Measurements from ENCODE around the gene IPPK.

The IPPK gene

GRCh38 chr9:92686954-92687353 is 17.0 kb upstream of the IPPK start:
- no peak for DNase-seq (ENCODE audit: low read depth)

DNA sequence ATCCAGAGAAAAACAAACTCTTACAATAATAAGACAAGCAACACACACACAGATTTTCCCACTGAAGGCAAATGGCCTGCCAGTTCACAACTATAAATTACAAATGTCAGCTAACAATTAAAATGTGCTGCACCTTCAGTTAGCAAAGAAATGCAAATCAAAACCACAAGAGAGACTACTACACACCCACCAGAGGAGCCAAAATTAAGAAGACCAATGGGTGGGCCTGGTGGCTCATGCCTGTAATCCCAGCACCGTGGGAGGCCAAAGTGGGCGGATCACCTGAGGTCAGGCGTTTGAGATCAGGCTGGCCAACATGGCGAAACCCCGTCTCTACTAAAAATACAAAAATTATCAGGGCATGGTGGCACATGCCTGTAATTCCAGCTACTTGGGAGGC is 15.1 kb upstream of the IPPK start:
- no peak for DNase-seq (ENCODE audit: low read depth)

- DNase-seq (ENCODE audit: low read depth) = no peak
Measured at GRCh38 chr9:92682269-92682668, 12.3 kb upstream of the IPPK start.

GRCh38 chr9:92680166-92681119 is 10.5 kb upstream of the IPPK start:
- DNase-seq (ENCODE audit: low read depth) = no peak

DNA sequence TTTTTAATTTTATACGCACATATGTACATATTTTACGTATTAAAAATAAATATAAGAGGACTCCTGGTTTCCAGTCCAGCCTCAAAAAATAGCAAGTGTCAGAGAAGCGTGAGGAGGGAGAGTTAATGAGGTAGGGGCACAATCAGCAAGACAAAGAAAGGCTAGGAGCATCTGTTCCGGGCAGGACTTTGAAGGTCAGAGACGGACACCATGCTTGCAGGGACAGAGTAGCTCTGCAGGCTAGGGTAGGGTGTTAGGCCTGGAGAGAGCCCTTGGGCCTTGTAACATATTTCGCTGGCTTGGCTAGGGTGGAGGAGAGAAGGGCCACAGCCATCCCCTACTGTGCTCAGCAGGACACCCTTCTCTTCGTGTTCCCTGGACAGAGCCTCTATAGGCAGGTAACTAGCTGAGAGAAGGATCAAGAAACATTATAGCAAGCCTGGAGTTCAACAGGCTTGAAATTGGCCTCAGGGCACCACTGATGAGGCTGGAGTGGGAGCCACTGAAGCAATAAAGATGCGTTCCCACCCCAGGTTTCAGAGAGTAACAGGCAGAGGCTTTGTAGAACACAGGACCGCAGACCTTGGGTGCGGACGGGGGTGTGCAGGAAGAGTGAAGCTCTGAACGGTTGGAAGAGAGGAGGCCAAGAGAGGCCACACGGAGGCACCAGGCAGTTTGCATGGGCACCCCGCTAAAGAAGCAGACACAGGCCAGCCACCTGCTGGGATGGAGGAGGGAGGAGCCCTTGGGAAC is 9.7 kb upstream of the IPPK start:
- DNase-seq (ENCODE audit: low read depth) = no peak

DNA sequence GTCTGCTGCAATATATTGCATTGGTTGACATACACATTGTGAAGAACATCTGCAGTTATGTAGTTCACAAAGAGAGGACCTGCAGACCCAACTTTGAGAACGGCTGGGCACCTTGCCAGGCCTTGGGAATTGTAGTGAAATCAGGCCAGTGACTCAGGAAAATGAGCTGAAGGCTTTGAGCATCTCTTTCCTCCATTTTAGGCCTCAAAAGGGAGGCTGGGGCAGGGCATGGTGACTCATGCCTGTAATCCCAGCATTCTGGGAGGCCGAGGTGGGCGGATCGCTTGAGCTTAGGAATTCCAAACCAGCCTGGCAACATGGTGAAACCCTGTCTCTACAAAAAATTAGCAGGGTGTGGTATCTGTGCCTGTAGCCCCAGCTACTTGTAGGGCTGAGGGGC is 1.4 kb upstream of the IPPK start:
- no peak for DNase-seq (ENCODE audit: low read depth)

DNA sequence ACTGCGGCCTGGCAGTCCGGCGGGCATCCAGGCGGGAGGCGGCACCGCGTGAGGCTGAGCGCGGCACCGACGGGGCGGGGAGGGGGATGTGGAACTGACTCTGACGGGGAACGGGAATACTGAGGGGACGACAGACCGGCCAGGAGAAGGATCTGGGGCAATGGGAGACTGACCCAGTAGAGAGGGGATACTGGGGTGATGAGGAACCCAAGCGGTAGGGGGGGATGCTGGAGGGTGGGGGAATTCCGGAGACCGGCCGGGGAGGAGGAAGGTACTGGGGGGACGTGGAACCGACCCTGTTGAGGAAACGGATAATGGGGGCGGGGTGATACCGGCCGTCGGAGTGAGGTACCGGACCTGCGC is 423 bp downstream of the IPPK start:
- peak; percentile 18 for DNase-seq (ENCODE audit: low read depth)

DNA sequence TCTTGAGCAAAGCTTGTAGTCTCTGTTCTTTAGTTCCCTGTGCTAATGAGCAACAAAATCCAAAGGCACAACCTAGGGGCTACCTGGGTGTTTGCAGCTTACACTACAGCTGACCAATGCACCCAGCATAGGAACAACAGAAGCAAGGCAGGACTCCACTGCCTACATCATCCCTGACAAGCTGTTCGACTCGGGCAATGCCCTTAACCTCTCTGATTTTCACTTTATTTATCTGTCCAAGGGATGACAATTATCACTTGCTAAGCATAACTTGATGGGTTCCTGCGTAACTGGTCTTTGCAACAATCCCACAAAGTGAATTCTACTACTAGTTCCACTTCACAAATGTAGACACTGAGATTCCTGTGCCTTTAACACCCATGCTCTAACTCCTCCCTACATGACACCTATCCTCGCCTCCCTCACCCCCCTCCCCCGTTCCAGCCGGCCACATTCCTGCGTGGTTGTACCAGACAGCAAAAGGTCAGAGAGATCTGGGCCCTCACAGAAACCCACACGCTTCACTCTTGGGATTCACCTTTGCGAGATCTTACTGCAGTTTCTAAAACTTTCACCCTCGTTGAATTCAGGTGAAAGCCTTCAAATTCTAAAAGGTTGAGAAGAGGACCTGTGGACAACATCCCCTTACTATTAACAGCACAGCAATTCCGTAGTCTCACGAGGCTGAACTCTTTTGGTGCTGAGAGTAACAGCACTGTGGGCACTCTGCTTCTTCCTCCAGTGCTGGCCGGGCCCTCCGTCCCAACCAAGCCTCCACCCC is 995 bp downstream of the IPPK start:
- peak; percentile 45 for DNase-seq (ENCODE audit: low read depth)

- no peak for DNase-seq (ENCODE audit: low read depth)
Measured at GRCh38 chr9:92666912-92667532, 2.9 kb downstream of the IPPK start.

GRCh38 chr9:92666236-92666635 is 3.7 kb downstream of the IPPK start:
- no peak for DNase-seq (ENCODE audit: low read depth)

DNA sequence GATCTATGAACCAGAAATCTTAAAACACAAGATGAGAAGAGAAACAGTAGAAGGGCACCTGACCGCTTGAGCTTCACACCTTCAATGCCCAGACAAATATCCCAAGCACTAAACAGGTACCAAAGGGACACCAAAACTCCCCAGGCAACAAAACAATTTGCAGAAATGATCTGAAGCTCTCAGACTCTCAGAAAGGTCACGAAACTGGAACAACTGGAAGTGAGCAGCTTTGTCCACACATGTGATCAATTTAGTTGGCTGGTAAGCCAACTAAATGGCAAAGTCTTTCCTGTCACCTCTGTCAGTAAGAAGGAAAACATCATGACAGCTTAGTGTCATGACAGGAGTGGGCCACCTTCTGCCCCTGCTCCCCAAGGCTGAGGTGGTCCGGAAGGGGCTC is 4.1 kb downstream of the IPPK start:
- no peak for DNase-seq (ENCODE audit: low read depth)

DNA sequence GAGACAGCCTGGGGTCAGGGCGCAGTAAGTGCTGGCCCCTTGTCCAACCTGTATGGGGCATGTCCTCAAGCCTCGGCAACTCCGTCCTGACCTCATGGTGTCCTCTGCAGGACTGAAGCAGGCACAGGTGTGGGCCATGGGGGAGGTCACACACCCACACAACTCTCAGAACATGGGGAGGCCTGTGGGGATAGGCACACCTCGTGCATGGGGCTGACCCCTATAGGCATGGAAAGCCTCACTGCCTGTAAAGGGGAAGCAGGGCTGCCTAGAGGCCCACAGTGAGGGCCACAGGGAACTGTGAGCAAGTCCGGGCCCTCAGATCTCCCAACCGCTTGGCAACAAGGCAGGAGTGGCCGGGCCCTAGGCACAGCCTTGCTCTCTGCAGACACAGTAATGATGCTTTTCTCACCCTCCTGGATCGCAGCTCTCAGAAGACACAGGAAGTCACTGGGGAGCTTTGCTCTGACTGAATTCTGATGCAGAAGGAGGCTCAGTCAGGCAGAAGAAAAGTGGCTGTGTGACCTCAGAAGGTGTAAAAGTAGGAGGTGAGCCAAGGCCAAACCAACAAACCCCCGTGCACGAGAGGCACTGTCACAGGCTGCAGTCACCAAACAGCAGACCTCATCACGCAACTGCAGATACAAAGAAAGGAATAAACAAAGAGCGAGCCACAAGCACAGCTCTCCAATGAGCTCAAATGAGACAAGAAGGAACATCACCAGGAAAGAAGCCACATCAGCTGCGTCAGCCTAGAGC is 5.4 kb downstream of the IPPK start:
- no peak for DNase-seq (ENCODE audit: low read depth)

- DNase-seq (ENCODE audit: low read depth) = no peak
Measured at GRCh38 chr9:92663951-92664350, 6.0 kb downstream of the IPPK start.

DNA sequence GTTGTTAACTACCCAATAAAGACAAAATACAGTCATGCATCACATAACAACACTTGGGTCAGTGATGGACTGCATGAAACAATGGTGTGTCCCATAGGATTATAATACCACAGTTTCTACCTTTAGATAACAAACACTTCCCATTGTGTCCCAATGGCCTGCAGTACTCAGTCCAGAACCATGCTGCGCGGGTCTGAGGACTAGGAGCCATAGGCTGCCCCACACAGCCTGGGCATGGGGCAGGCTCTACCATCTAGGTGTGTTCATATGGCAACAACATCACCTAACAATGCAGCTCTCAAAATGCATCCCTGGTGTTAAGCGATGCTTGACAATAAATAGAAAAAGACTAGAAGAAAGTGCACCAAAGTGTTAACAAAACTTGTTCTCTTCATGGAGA is 6.8 kb downstream of the IPPK start:
- no peak for DNase-seq (ENCODE audit: low read depth)

DNA sequence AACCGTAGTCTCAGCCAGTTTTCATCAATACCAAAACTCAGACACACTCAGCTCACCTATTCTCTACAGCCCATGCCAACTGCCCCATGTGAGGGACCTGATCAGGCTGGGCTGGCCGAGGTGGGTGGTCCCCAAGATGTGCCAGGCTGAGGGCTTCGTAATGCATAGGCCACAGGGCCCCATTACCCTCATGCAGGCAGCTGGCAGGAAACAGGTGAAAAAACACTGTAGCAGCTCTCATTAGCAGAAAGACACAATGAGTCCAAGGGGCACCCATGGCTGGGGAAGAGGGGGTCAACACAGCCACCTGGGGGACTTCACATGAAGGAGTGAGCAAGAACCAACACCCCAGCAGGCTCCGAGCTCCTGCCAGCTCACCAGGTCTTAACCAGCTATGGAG is 8.2 kb downstream of the IPPK start:
- DNase-seq (ENCODE audit: low read depth) = no peak

DNA sequence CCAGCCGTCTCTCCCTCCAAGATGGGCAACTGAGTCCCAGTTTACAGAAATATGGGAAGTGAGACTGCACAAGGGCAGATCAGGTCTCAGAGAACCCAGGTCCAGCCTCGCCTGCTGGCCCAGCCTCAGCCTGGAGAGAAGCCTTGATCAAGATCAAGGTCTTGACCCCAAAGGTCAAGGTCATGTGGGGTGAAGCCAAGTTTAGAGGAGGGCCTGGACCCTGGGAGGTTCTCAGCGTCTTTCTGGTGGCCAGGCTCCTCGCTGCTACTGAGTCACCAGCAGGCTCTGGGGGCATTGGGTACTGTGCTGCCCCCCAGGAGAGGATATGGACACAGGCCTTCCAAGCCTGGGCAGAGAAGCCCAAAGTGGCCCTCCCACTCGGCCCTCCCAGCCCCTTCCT is 8.8 kb downstream of the IPPK start:
- DNase-seq (ENCODE audit: low read depth) = no peak

- DNase-seq (ENCODE audit: low read depth) = no peak
Measured at GRCh38 chr9:92660266-92660665, 9.7 kb downstream of the IPPK start.

- no peak for DNase-seq (ENCODE audit: low read depth)
Measured at GRCh38 chr9:92659601-92660000, 10.3 kb downstream of the IPPK start.

DNA sequence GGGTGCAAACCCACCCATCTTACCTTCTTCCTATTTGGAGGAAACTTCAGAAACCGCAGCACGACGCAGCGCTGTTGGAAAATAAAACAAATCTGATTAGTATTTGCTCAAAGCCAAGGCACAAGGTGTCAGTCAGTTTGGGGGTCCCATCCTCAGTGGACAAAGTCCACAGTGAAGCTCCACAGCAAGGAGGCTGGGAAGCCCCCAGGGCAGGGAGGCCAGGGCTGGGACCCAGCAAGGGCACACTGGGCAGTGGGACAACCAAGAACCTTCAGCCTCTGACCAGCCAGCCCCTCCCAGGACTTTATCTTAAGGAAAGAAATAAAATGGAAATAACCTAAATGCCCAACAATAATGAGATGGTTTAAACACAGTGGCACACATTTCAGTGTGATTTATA is 11.3 kb downstream of the IPPK start:
- no peak for DNase-seq (ENCODE audit: low read depth)

DNA sequence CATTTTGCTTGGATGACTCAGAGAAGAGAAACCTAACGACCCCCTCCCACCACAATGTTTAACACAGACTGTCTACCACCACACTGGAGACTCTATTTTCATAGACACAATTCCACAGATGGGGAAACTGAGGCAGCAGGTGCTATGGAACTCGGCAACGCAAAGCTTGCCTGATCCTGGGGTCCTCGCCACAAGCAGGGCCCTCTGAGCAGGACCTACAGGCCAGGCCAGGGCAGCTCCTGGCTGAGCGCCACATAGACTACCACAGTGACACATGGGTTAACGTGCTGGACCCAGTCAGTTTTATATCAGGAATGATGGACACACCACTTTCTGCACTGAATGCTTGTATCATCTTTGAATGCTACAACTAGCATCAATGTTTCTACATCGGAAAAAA is 11.8 kb downstream of the IPPK start:
- no peak for DNase-seq (ENCODE audit: low read depth)

- no peak for DNase-seq (ENCODE audit: low read depth)
Measured at GRCh38 chr9:92657296-92658094, 12.4 kb downstream of the IPPK start.
